Adrenal gland (tissue), 12 donors: Measurements from ENCODE around the gene HDGFL3. TPM values are rescaled to one million over a fixed set of nuclear protein-coding genes. Genes with fewer than 3 reads are reported as not detected.
"Not testable (repeated sequence)": the region's sequence is repeated elsewhere in the genome, so short reads cannot be mapped to it uniquely, and the experiment has no call there.

ENCODE experiments used
- DNase-seq, 7 donors: peaks; one replicate each; pipeline ENCODE4 v3.0.0-alpha.2; 2019 to 2020
- H3K27ac ChIP-seq, 5 donors: fragments of 200-600 bp; sonication (generic) in 4 of 5; 1 replicate in 3 of 5; 2 replicates in 2 of 5; pipeline versions ENCODE4 v1.5.1 to v1.8.0; 2016 to 2020; ENCODE audit warnings: mild to moderate bottlenecking in 1 of 5
- H3K27me3 ChIP-seq: fragments of 200-600 bp; 2 replicates; pipeline ENCODE4 v1.8.0; 2021
- H3K36me3 ChIP-seq, 2 donors: fragments of 200-600 bp; replicated peaks in 1 of 2; 1 replicate in 1 of 2; 2 replicates in 1 of 2; pipeline versions ENCODE4 v1.5.1 to v1.8.0; 2018 to 2022
- H3K4me1 ChIP-seq, 2 donors: fragments of 200-600 bp; replicated peaks in 1 of 2; 1 replicate in 1 of 2; 2 replicates in 1 of 2; pipeline versions ENCODE4 v1.5.1 to v1.8.0; 2018 to 2021
- H3K4me3 ChIP-seq, 4 donors: fragments of 200-600 bp; sonication (generic) in 3 of 4; one replicate each; pipeline ENCODE4 v1.5.1; 2016 to 2018
- H3K9me3 ChIP-seq, 3 donors: fragments of 200-600 bp; sonication (generic) in 1 of 3; replicated peaks in 1 of 3; 1 replicate in 2 of 3; 2 replicates in 1 of 3; pipeline versions ENCODE4 v1.5.1 to v1.8.0; 2016 to 2021
- CTCF ChIP-seq, 6 experiments: fragments of 450-650 bp in 4 of 6; fragments of 200-600 bp in 2 of 6; sonication (generic) in 1 of 6; IDR thresholded peaks; 1 replicate in 5 of 6; 2 replicates in 1 of 6; pipeline versions ENCODE4 v1.5.1 to v1.8.0; 2016 to 2021; ENCODE audit warnings: antibody characterized with exemption in 6 of 6, mild to moderate bottlenecking in 2 of 6, moderate library complexity in 1 of 6
- POLR2A ChIP-seq, 2 donors: fragments of 450-650 bp; IDR thresholded peaks; one replicate each; pipeline ENCODE4 v1.6.1; 2017; ENCODE audit warnings: antibody characterized with exemption in 2 of 2, mild to moderate bottlenecking in 2 of 2, moderate library complexity in 1 of 2
- WGBS, 4 donors: extraction: QIAGEN DNeasy Blood & Tissue Kit in 2 of 4; methylation state at CpG; one replicate each; pipeline versions ENCODE4 v1.1.5 to v1.1.7; 2013 to 2017; 5-methylcytosine and 5-hydroxymethylcytosine counted together
- intact Hi-C, 2 donors: fragments of 100-400 bp; cut with DNase I; formaldehyde crosslinking; loops; one replicate each; pipeline versions ENCODE4 v1.14.1 to v1.15.0; 2022 to 2023
- polyA plus RNA-seq, 3 donors: library from polyadenylated mRNA; stranded (reverse); fragments of 200-250 nt in 2 of 3; fragments of 350-450 nt in 1 of 3; fragmentation: Illumina TruSeq in 1 of 3; extraction: RNeasy Lipid Tissue Mini Kit (QIAGEN cat#74804) in 1 of 3; gene quantifications; one replicate each; pipeline ENCODE4 v1.2.3, GENCODE V29; 2013 to 2014
- total RNA-seq, 9 donors: library from RNA; depleted of rRNA in 4 of 9; stranded (reverse); fragments of >200 nt in 4 of 9; fragments of 120-200 nt in 1 of 9; fragmentation: NEBNext Ultra II Directional in 1 of 9; extraction: Animal tissue kit (Norgen Biotek cat#: 25700) in 1 of 9; gene quantifications; one replicate each; pipeline versions ENCODE4 v1.1.0 to v1.2.4, GENCODE V29; 2013 to 2023
- donor health status: healthy with polysubstance abuse.
- donor health status: Bipolar disorder and iron deficiency.
- donor health status: DM: yes; HTN: yes; CAD: no.
- donor health status: DM: no; HTN: no; CAD: no.
- donor health status: DM: no; HTN: no; CAD: no.
- donor health status: DM: yes; HTN: yes; CAD: no.

Gene HDGFL3
- total and polyA plus RNA-seq, 12 donors, result 9.3 to 82.2 (median 52.9) TPM

GRCh38 chr15:83099290-83099689 is 108.3 kb downstream of the HDGFL3 start:
- Histone ChIP-seq H3K4me3 (no peak overlapping the region), H3K9me3 (no peaks in the 10 kb centered on the region), H3K27me3 (no peaks in the 10 kb centered on the region), H3K4me1 (no peaks in the 10 kb centered on the region), H3K27ac (no peak overlapping the region), H3K36me3 (no peaks in the 10 kb centered on the region)
- 63 to 85% (median 70%) methylated on average over 2 of the region's 2 CpGs for WGBS, 4 donors
- no peak for DNase-seq
- intact Hi-C loops, result no loop called here
- TF ChIP-seq CTCF (IDR thresholded peaks at IDR 0.05) (no peak), POLR2A (IDR thresholded peaks at IDR 0.05) (no peak)

- no peak for TF ChIP-seq POLR2A (IDR thresholded peaks at IDR 0.05)
- TF ChIP-seq CTCF (IDR thresholded peaks at IDR 0.05), result no peak
- Histone ChIP-seq H3K36me3 (no peaks in the 10 kb centered on the region), H3K9me3 (no peaks in the 10 kb centered on the region), H3K4me3 (no peak overlapping the region), H3K27me3 (no peaks in the 10 kb centered on the region), H3K4me1 (no peaks in the 10 kb centered on the region), H3K27ac (no peak overlapping the region)
- intact Hi-C loops, result no loop called here
- DNase-seq, result no peak
Measured at GRCh38 chr15:83098079-83098478, 109.5 kb downstream of the HDGFL3 start.

- intact Hi-C loops, result no loop called here
- H3K4me3 ChIP-seq, result no peak overlapping the region
- no peaks in the 10 kb centered on the region for H3K27me3 ChIP-seq
- no peaks in the 10 kb centered on the region for H3K36me3 ChIP-seq
- H3K9me3 ChIP-seq, result no peaks in the 10 kb centered on the region
- TF ChIP-seq CTCF (IDR thresholded peaks at IDR 0.05), result no peak
- no peak for TF ChIP-seq POLR2A (IDR thresholded peaks at IDR 0.05)
- WGBS, 4 donors, result 77 to 92% (median 88%) methylated on average over 4 to 5 of the region's 5 CpGs
- no peak overlapping the region for H3K27ac ChIP-seq
- DNase-seq, result no peak
- no peaks in the 10 kb centered on the region for H3K4me1 ChIP-seq
Measured at GRCh38 chr15:83094583-83094982, 113.0 kb downstream of the HDGFL3 start.

GRCh38 chr15:83092309-83092976 is 115.2 kb downstream of the HDGFL3 start:
- Histone ChIP-seq H3K27ac (peak overlapping the region in 2 of 5 donors; percentile 42 to 67), H3K4me3 (no peak overlapping the region), H3K9me3 (no peaks in the 10 kb centered on the region), H3K27me3 (no peaks in the 10 kb centered on the region), H3K36me3 (no peaks in the 10 kb centered on the region), H3K4me1 (no peaks in the 10 kb centered on the region)
- TF ChIP-seq POLR2A (IDR thresholded peaks at IDR 0.05) (peak; percentile 37 to 53), CTCF (IDR thresholded peaks at IDR 0.05) (no peak)
- DNase-seq, result peak in 5 of 7 donors; percentile 38 to 70 (median 61)
- intact Hi-C loops, result no loop called here
- 66 to 78% (median 70%) methylated on average over 4 of the region's 4 CpGs for WGBS, 4 donors

DNA sequence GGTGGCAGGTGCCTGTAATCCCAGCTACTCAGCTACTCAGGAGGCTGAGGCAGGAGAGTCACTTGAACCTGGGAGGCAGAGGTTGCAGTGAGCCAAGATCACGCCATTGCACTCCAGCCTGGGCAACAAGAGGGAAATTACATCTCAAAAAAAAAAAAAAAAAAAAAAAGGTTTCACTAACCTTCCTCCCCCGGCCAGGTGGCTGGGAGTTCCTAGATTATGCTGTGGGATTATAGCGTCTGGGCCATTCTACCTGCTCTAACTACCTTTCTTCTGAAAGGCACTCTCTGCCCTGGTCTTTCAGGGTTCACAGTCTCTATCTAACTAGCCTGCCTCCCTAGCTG is 115.7 kb downstream of the HDGFL3 start:
- whole genome bisulfite sequencing, 4 donors, result 77 to 83% (median 80%) methylated on average over 3 of the region's 3 CpGs
- H3K4me1 ChIP-seq, intact Hi-C loops, H3K4me3 ChIP-seq, H3K27me3 ChIP-seq, H3K9me3 ChIP-seq, DNase-seq, H3K36me3 ChIP-seq: not testable (repeated sequence)
- peak overlapping the region in 2 of 5 donors; percentile 42 to 67 for H3K27ac ChIP-seq
